SK-N-SH (cell line): ENCODE measurements around the gene SF3B5. TPM values are rescaled to one million over a fixed set of nuclear protein-coding genes. Genes with fewer than 3 reads are reported as not detected.

ENCODE experiments used
- CTCF ChIA-PET: fragments of 300-600, 350-600 bp; formaldehyde crosslinking; extraction: SDS; loops from one replicate; lab custom pipeline; 2021; lab: Yijun Ruan, JAX
- POLR2A ChIA-PET: fragments of 350-600 bp; sonication (Branson Sonifier 250); formaldehyde crosslinking; extraction: SDS; loops from one replicate; lab custom pipeline; 2020; ENCODE audit warnings: antibody characterized with exemption, inconsistent platforms; lab: Yijun Ruan, JAX
- DNase-seq: peaks from one replicate; pipeline ENCODE4 v3.0.0; 2012
- H2AFZ ChIP-seq: fragments of 200-600 bp; sonication (generic); 2 replicates; pipeline ENCODE4 v1.8.1; 2016; ENCODE audit warnings: antibody characterized with exemption, mild to moderate bottlenecking, low read depth
- H3F3A ChIP-seq: fragments of 200-600 bp; sonication (generic); replicated peaks from 2 replicates; pipeline ENCODE3; 2016; ENCODE audit warnings: antibody characterized with exemption, mild to moderate bottlenecking; ENCODE audit not compliant: insufficient read depth
- H3K27ac ChIP-seq, 2 experiments: fragments of 200-500 bp in 1 of 2; fragments of 200-600 bp in 1 of 2; sonication (Bioruptor generic) in 1 of 2; sonication (generic), shearing (Covaris generic) in 1 of 2; 2 replicates each; pipeline versions ENCODE4 v1.5.1 to v1.6.1; 2014 to 2016; ENCODE audit warnings: low read depth in 2 of 2, inconsistent platforms in 1 of 2, low read length in 1 of 2, mild to moderate bottlenecking in 1 of 2, mixed read lengths in 1 of 2
- H3K27me3 ChIP-seq: fragments of 200-600 bp; sonication (generic), shearing (Covaris generic); 2 replicates; pipeline ENCODE4 v1.6.1; 2016; ENCODE audit warnings: mixed run types; ENCODE audit not compliant: insufficient read depth
- H3K36me3 ChIP-seq, 2 experiments: fragments of 200-500 bp in 1 of 2; fragments of 200-600 bp in 1 of 2; sonication (Bioruptor generic) in 1 of 2; sonication (generic) in 1 of 2; replicated peaks in 1 of 2; 2 replicates each; pipeline versions ENCODE3 to v1.5.1; 2014 to 2016; ENCODE audit warnings: low read length in 1 of 2, mild to moderate bottlenecking in 1 of 2; ENCODE audit not compliant: insufficient read depth in 2 of 2, control insufficient read depth in 1 of 2
- H3K4me1 ChIP-seq, 2 experiments: fragments of 200-500 bp in 1 of 2; fragments of 200-600 bp in 1 of 2; sonication (Bioruptor generic) in 1 of 2; sonication (generic), shearing (Covaris generic) in 1 of 2; 2 replicates each; pipeline versions ENCODE4 v1.5.1 to v1.6.1; 2014 to 2016; ENCODE audit warnings: low read depth in 1 of 2, low read length in 1 of 2, mixed run types in 1 of 2; ENCODE audit not compliant: insufficient read depth in 2 of 2, control insufficient read depth in 1 of 2
- H3K4me2 ChIP-seq: fragments of 200-600 bp; sonication (generic), shearing (Covaris generic); 2 replicates; pipeline ENCODE4 v1.6.1; 2017; ENCODE audit warnings: mixed run types
- H3K4me3 ChIP-seq, 2 experiments: fragments of 200-500 bp in 1 of 2; fragments of 200-600 bp in 1 of 2; sonication (Bioruptor generic) in 1 of 2; sonication (generic), shearing (Covaris generic) in 1 of 2; 2 replicates each; pipeline versions ENCODE4 v1.5.1 to v1.8.1; 2014 to 2016; ENCODE audit warnings: low read depth in 2 of 2, inconsistent platforms in 1 of 2, low read length in 1 of 2, mild to moderate bottlenecking in 1 of 2, mixed read lengths in 1 of 2, moderate library complexity in 1 of 2
- H3K79me2 ChIP-seq: fragments of 200-600 bp; sonication (generic); 2 replicates; pipeline ENCODE4 v1.8.1; 2017; ENCODE audit warnings: mild to moderate bottlenecking; ENCODE audit not compliant: insufficient read depth
- H3K9ac ChIP-seq: fragments of 200-600 bp; sonication (generic); 2 replicates; pipeline ENCODE4 v1.6.1; 2017; ENCODE audit warnings: mixed run types
- H3K9me2 ChIP-seq: fragments of 200-600 bp; sonication (generic); 2 replicates; pipeline ENCODE4 v1.6.1; 2017; ENCODE audit warnings: mixed run types
- H3K9me3 ChIP-seq: fragments of 200-600 bp; sonication (generic); 2 replicates; pipeline ENCODE4 v1.6.1; 2017; ENCODE audit warnings: mixed run types, mild to moderate bottlenecking, moderate library complexity
- H4K20me1 ChIP-seq: fragments of 200-600 bp; sonication (generic); 2 replicates; pipeline ENCODE4 v1.6.1; 2017; ENCODE audit warnings: mild to moderate bottlenecking, mixed run types; ENCODE audit not compliant: insufficient read depth
- CHD2 ChIP-seq: fragments of 150-350 bp; IDR thresholded peaks from 2 replicates; pipeline ENCODE4 v1.6.1; 2018; ENCODE audit warnings: low read length; ENCODE audit not compliant: partially characterized antibody
- ELF1 ChIP-seq: IDR thresholded peaks from 2 replicates; pipeline ENCODE4 v1.4.0; 2012
- EP300 ChIP-seq, 2 experiments: IDR thresholded peaks; 2 replicates each; pipeline versions ENCODE4 v1.4.0 to v1.6.1; 2012; ENCODE audit warnings: borderline replicate concordance in 1 of 2, low read depth in 1 of 2, low read length in 1 of 2
- EZH2phosphoT487 ChIP-seq: fragments of 200-600 bp; sonication (generic); IDR thresholded peaks from 2 replicates; pipeline ENCODE4 v1.6.1; 2017; ENCODE audit warnings: low read depth, mixed run types, mild to moderate bottlenecking, antibody characterized with exemption, moderate library complexity, borderline replicate concordance
- FOSL2 ChIP-seq: IDR thresholded peaks from 2 replicates; pipeline ENCODE4 v1.4.0; 2012; ENCODE audit warnings: low read depth, mild to moderate bottlenecking, moderate library complexity, borderline replicate concordance
- FOXM1 ChIP-seq: IDR thresholded peaks from 2 replicates; pipeline ENCODE4 v1.4.0; 2012; ENCODE audit warnings: low read depth, mild to moderate bottlenecking
- JUND ChIP-seq: IDR thresholded peaks from 2 replicates; pipeline ENCODE4 v1.4.0; 2012
- MEF2A ChIP-seq: IDR thresholded peaks from 2 replicates; pipeline ENCODE4 v1.4.0; 2012; ENCODE audit warnings: low read depth, borderline replicate concordance
- NRF1 ChIP-seq: IDR thresholded peaks from 2 replicates; pipeline ENCODE4 v1.6.1; 2012; ENCODE audit warnings: low read depth, mild to moderate bottlenecking, low read length
- RAD21 ChIP-seq: IDR thresholded peaks from 2 replicates; pipeline ENCODE4 v1.6.1; 2012; ENCODE audit warnings: mild to moderate bottlenecking, low read length
- RCOR1 ChIP-seq: fragments of 150-350 bp; IDR thresholded peaks from 2 replicates; pipeline ENCODE4 v1.6.1; 2017; ENCODE audit warnings: antibody characterized with exemption, low read length
- REST ChIP-seq: IDR thresholded peaks from 2 replicates; pipeline ENCODE4 v1.6.1; 2012; ENCODE audit warnings: mild to moderate bottlenecking, low read depth, low read length, moderate library complexity
- RFX5 ChIP-seq: IDR thresholded peaks from 2 replicates; pipeline ENCODE4 v1.6.1; 2012; ENCODE audit warnings: mild to moderate bottlenecking, improper control_type of control experiment, low read length
- RXRA ChIP-seq: IDR thresholded peaks from 2 replicates; pipeline ENCODE4 v1.4.0; 2012; ENCODE audit warnings: low read depth, mild to moderate bottlenecking, borderline replicate concordance
- SIN3A ChIP-seq: IDR thresholded peaks from 2 replicates; pipeline ENCODE4 v1.6.1; 2012; ENCODE audit warnings: low read depth, mild to moderate bottlenecking, low read length, moderate library complexity, borderline replicate concordance
- TAF1 ChIP-seq: IDR thresholded peaks from 2 replicates; pipeline ENCODE4 v1.6.1; 2012; ENCODE audit warnings: low read depth, mild to moderate bottlenecking, low read length, moderate library complexity, borderline replicate concordance
- WGBS: methylation state at CpG from one replicate; pipeline ENCODE4 v1.1.6; 2017; ENCODE audit warnings: low lambda C conversion rate; 5-methylcytosine and 5-hydroxymethylcytosine counted together
- polyA plus RNA-seq, 3 experiments: library from polyadenylated mRNA; depleted of rRNA; stranded (reverse); fragments of >200 nt; gene quantifications; 2 replicates each; pipeline ENCODE4 v1.2.3, GENCODE V29; 2012
- TF ChIP-seq, protein P1 (sequence below): IDR thresholded peaks from 2 replicates; pipeline ENCODE4 v1.4.0; 2012; ENCODE audit warnings: low read depth, borderline replicate concordance
- TF ChIP-seq, protein P2 (sequence below): fragments of 150-350 bp; IDR thresholded peaks from 2 replicates; pipeline ENCODE4 v1.6.1; 2016; ENCODE audit warnings: mild to moderate bottlenecking, low read depth, low read length
- TF ChIP-seq, protein P3 (sequence below): IDR thresholded peaks from 2 replicates; pipeline ENCODE4 v1.4.0; 2012; ENCODE audit warnings: low read depth
- TF ChIP-seq, protein P4 (sequence below): IDR thresholded peaks from 2 replicates; pipeline ENCODE4 v1.4.0; 2012; ENCODE audit warnings: low read depth, borderline replicate concordance

The SF3B5 gene
- polyA plus RNA-seq, 1 of the 3 experiments (the other 2 are of a cell fraction): 316 TPM

DNA sequence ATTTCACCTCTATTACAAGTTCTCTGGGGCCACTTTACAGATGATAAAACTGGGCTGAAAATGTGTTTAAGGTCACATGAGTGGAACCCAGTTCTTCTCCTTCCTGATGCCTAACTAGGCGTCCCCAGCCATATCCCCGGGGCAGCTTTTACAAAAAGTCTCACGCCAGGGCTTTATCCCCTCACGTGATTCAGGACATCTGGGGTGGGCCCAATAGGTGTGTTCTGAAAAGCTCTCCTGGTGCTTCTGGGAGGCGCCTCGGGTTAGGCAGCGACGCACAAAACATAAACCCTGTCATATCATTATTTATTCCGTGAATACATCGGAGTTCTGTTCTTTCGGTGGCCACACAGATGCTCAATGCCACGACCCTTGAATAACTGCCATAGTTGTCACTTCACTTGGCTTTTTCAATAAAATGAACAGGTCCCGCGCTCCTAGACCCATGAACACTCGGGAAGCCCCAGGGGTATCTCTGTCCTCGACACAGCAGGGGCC is 32.1 kb downstream of the SF3B5 start (continued):
- TF ChIP-seq RCOR1: no peak

GRCh38 chr6:144062786-144063185 is 32.6 kb downstream of the SF3B5 start:
- H4K20me1 ChIP-seq: no peaks in the 10 kb centered on the region
- H3K9ac ChIP-seq: no peak overlapping the region
- no peak overlapping the region for H2AFZ ChIP-seq
- CTCF ChIA-PET: interaction anchor here (1.0 kb wide), 1 partner anchor 80 kb away, joined by 3 read pairs; no protein-coding TSS in a partner anchor
- no peak for DNase-seq
- peaks cover 35% of the 10 kb centered on the region for H3K27me3 ChIP-seq
- POLR2A ChIA-PET: no interaction called here
- H3K9me3 ChIP-seq: no peaks in the 10 kb centered on the region
- H3K4me1 ChIP-seq: peaks cover 0 to 16% of the 10 kb centered on the region in 2 experiments; a peak in 2 of 4 replicates
- H3K4me2 ChIP-seq: no peak overlapping the region
- no peak overlapping the region for H3K27ac ChIP-seq
- TF ChIP-seq RAD21 (no peak), TAF1 (no peak), MEF2A (no peak), RCOR1 (no peak), EZH2phosphoT487 (no peak), REST (no peak), FOSL2 (no peak), NRF1 (no peak), ELF1 (no peak), EP300 (IDR thresholded peaks at IDR 0.05; ENCODE audit: borderline replicate concordance in 1 of 2, low read depth in 1 of 2, low read length in 1 of 2) (no peak), FOXM1 (no peak), RFX5 (no peak), RXRA (no peak), JUND (no peak), SIN3A (no peak), CHD2 (no peak)
- TF ChIP-seq, protein P1, sequence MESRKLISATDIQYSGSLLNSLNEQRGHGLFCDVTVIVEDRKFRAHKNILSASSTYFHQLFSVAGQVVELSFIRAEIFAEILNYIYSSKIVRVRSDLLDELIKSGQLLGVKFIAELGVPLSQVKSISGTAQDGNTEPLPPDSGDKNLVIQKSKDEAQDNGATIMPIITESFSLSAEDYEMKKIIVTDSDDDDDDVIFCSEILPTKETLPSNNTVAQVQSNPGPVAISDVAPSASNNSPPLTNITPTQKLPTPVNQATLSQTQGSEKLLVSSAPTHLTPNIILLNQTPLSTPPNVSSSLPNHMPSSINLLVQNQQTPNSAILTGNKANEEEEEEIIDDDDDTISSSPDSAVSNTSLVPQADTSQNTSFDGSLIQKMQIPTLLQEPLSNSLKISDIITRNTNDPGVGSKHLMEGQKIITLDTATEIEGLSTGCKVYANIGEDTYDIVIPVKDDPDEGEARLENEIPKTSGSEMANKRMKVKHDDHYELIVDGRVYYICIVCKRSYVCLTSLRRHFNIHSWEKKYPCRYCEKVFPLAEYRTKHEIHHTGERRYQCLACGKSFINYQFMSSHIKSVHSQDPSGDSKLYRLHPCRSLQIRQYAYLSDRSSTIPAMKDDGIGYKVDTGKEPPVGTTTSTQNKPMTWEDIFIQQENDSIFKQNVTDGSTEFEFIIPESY: no peak
- TF ChIP-seq, protein P2, sequence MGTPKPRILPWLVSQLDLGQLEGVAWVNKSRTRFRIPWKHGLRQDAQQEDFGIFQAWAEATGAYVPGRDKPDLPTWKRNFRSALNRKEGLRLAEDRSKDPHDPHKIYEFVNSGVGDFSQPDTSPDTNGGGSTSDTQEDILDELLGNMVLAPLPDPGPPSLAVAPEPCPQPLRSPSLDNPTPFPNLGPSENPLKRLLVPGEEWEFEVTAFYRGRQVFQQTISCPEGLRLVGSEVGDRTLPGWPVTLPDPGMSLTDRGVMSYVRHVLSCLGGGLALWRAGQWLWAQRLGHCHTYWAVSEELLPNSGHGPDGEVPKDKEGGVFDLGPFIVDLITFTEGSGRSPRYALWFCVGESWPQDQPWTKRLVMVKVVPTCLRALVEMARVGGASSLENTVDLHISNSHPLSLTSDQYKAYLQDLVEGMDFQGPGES: no peak
- TF ChIP-seq, protein P3, sequence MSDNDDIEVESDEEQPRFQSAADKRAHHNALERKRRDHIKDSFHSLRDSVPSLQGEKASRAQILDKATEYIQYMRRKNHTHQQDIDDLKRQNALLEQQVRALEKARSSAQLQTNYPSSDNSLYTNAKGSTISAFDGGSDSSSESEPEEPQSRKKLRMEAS: no peak
- TF ChIP-seq, protein P4, sequence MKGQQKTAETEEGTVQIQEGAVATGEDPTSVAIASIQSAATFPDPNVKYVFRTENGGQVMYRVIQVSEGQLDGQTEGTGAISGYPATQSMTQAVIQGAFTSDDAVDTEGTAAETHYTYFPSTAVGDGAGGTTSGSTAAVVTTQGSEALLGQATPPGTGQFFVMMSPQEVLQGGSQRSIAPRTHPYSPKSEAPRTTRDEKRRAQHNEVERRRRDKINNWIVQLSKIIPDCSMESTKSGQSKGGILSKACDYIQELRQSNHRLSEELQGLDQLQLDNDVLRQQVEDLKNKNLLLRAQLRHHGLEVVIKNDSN: no peak
- no peaks in the 10 kb centered on the region for H3K9me2 ChIP-seq
- no peaks in the 10 kb centered on the region for H3K79me2 ChIP-seq
- no peaks in the 10 kb centered on the region for H3F3A ChIP-seq
- no peak overlapping the region for H3K4me3 ChIP-seq
- WGBS: 11% methylated on average over 5 of the region's 5 CpGs
- H3K36me3 ChIP-seq: no peaks in the 10 kb centered on the region
